Glutamatergic neuron (in vitro differentiated cells): ENCODE measurements around the gene ACKR4. TPM values are rescaled to one million over a fixed set of nuclear protein-coding genes. Genes with fewer than 3 reads are reported as not detected.

ENCODE experiments used
- DNase-seq: peaks from one replicate; pipeline ENCODE4 v3.0.0; 2022
- H3K27ac Mint-ChIP-seq: one replicate; pipeline ENCODE4 v1.8.0; 2020; ENCODE audit warnings: mild to moderate bottlenecking, mixed read lengths, inconsistent platforms; ENCODE audit not compliant: unreplicated experiment
- H3K27me3 Mint-ChIP-seq: one replicate; pipeline ENCODE4 v1.8.0; 2020; ENCODE audit warnings: mild to moderate bottlenecking, moderate library complexity, mixed read lengths, inconsistent platforms; ENCODE audit not compliant: unreplicated experiment
- H3K36me3 Mint-ChIP-seq: one replicate; pipeline ENCODE4 v1.8.0; 2020; ENCODE audit warnings: mild to moderate bottlenecking, mixed read lengths, inconsistent platforms; ENCODE audit not compliant: unreplicated experiment
- H3K4me1 Mint-ChIP-seq: one replicate; pipeline ENCODE4 v1.8.0; 2020; ENCODE audit warnings: mild to moderate bottlenecking, low read depth, mixed read lengths, inconsistent platforms; ENCODE audit not compliant: unreplicated experiment
- H3K4me3 Mint-ChIP-seq: one replicate; pipeline ENCODE4 v1.8.0; 2020; ENCODE audit warnings: mild to moderate bottlenecking, mixed read lengths, inconsistent platforms; ENCODE audit not compliant: unreplicated experiment
- H3K9me3 Mint-ChIP-seq: one replicate; pipeline ENCODE4 v1.8.0; 2020; ENCODE audit warnings: mild to moderate bottlenecking, moderate library complexity, mixed read lengths, inconsistent platforms; ENCODE audit not compliant: unreplicated experiment
- CTCF ChIP-seq: fragments of 200-600 bp; sonication (generic); IDR thresholded peaks from one replicate; pipeline ENCODE4 v1.5.0; 2021; ENCODE audit not compliant: partially characterized antibody, unreplicated experiment
- total RNA-seq: library from RNA; stranded (reverse); fragmentation: NEBNext Ultra II Directional; extraction: Animal tissue kit (Norgen Biotek cat#: 25700); gene quantifications from one replicate; pipeline ENCODE4 v1.2.1, GENCODE V29; 2021; ENCODE audit not compliant: unreplicated experiment

The ACKR4 gene
- total RNA-seq, 1 donor from 2014 or later: 0.22 TPM

- no peaks in the 10 kb centered on the region for H3K4me1 Mint-ChIP-seq
- H3K36me3 Mint-ChIP-seq: no peaks in the 10 kb centered on the region
- TF ChIP-seq CTCF: no peak
- no peak overlapping the region for H3K4me3 Mint-ChIP-seq
- H3K27ac Mint-ChIP-seq: no peak overlapping the region
- no peaks in the 10 kb centered on the region for H3K27me3 Mint-ChIP-seq
- no peaks in the 10 kb centered on the region for H3K9me3 Mint-ChIP-seq
- DNase-seq: no peak
These were observed 3.7 kb upstream of the ACKR4 start for GRCh38 chr3:132593241-132593946.

GRCh38 chr3:132593947-132594323 lies 3.1 kb upstream of the ACKR4 start:
- TF ChIP-seq CTCF: no peak
- H3K27me3 Mint-ChIP-seq: no peaks in the 10 kb centered on the region
- no peaks in the 10 kb centered on the region for H3K36me3 Mint-ChIP-seq
- no peaks in the 10 kb centered on the region for H3K4me1 Mint-ChIP-seq
- H3K27ac Mint-ChIP-seq: no peak overlapping the region
- no peak for DNase-seq
- no peak overlapping the region for H3K4me3 Mint-ChIP-seq
- H3K9me3 Mint-ChIP-seq: peaks cover 3% of the 10 kb centered on the region

GRCh38 chr3:132594498-132594897 lies 2.6 kb upstream of the ACKR4 start:
- H3K4me3 Mint-ChIP-seq: no peak overlapping the region
- no peaks in the 10 kb centered on the region for H3K4me1 Mint-ChIP-seq
- no peak overlapping the region for H3K27ac Mint-ChIP-seq
- no peak for TF ChIP-seq CTCF
- H3K9me3 Mint-ChIP-seq: peaks cover 5% of the 10 kb centered on the region
- DNase-seq: no peak
- H3K27me3 Mint-ChIP-seq: peaks cover 1% of the 10 kb centered on the region
- no peaks in the 10 kb centered on the region for H3K36me3 Mint-ChIP-seq

- Mint-ChIP-seq H3K27me3 (peaks cover 1% of the 10 kb centered on the region), H3K4me1 (no peaks in the 10 kb centered on the region), H3K4me3 (no peak overlapping the region), H3K27ac (no peak overlapping the region), H3K9me3 (peaks cover 5% of the 10 kb centered on the region), H3K36me3 (no peaks in the 10 kb centered on the region)
- no peak for DNase-seq
- TF ChIP-seq CTCF: no peak
These were observed 2.1 kb upstream of the ACKR4 start for GRCh38 chr3:132595014-132595413.

GRCh38 chr3:132596326-132596725 lies 744 bp upstream of the ACKR4 start:
- H3K27me3 Mint-ChIP-seq: peaks cover 1% of the 10 kb centered on the region
- peaks cover 5% of the 10 kb centered on the region for H3K9me3 Mint-ChIP-seq
- H3K27ac Mint-ChIP-seq: no peak overlapping the region
- H3K4me1 Mint-ChIP-seq: no peaks in the 10 kb centered on the region
- DNase-seq: no peak
- no peak for TF ChIP-seq CTCF
- H3K36me3 Mint-ChIP-seq: no peaks in the 10 kb centered on the region
- no peak overlapping the region for H3K4me3 Mint-ChIP-seq
